Body of pancreas (tissue), 4 donors: ENCODE data around the gene SORCS1. TPM values are rescaled to one million over a fixed set of nuclear protein-coding genes. Genes with fewer than 3 reads are reported as not detected.

Experiments
- ATAC-seq: fragments of 150-250 bp; one replicate; pipeline ENCODE4 v1.9.1; 2016
- DNase-seq, 4 donors: peaks; one replicate each; pipeline ENCODE4 v3.0.0-alpha.2; 2019
- H3K27ac ChIP-seq, 4 donors: fragments of 200-600 bp; sonication (generic); 1 replicate in 3 of 4; 2 replicates in 1 of 4; pipeline versions ENCODE4 v1.5.1 to v1.6.1; 2016 to 2019; ENCODE audit warnings: mild to moderate bottlenecking in 1 of 4, mixed read lengths in 1 of 4, moderate library complexity in 1 of 4
- H3K27me3 ChIP-seq, 2 donors: fragments of 200-600 bp; sonication (generic); one replicate each; pipeline ENCODE4 v1.6.0; 2016; ENCODE audit warnings: mild to moderate bottlenecking in 1 of 2
- H3K36me3 ChIP-seq, 2 donors: fragments of 200-600 bp; sonication (generic); replicated peaks in 1 of 2; 2 replicates each; pipeline ENCODE4 v1.5.1; 2016; ENCODE audit warnings: low read depth in 2 of 2; ENCODE audit not compliant: insufficient read depth in 1 of 2
- H3K4me1 ChIP-seq: fragments of 200-600 bp; sonication (generic); one replicate; pipeline ENCODE4 v1.6.0; 2016
- H3K4me3 ChIP-seq, 2 donors: fragments of 200-600 bp; sonication (generic); 1 replicate in 1 of 2; 2 replicates in 1 of 2; pipeline ENCODE4 v1.5.1; 2016 to 2019
- H3K9me3 ChIP-seq, 3 donors: fragments of 200-600 bp; sonication (generic); 1 replicate in 2 of 3; 2 replicates in 1 of 3; pipeline ENCODE4 v1.5.1; 2016
- CTCF ChIP-seq, 7 experiments: fragments of 450-650 bp in 4 of 7; fragments of 200-600 bp in 3 of 7; sonication (generic) in 3 of 7; IDR thresholded peaks; one replicate each; pipeline ENCODE4 v1.5.1; 2016 to 2019; ENCODE audit warnings: antibody characterized with exemption in 7 of 7
- POLR2A ChIP-seq, 3 donors: fragments of 450-650 bp; IDR thresholded peaks; one replicate each; pipeline ENCODE4 v1.6.1; 2016; ENCODE audit warnings: antibody characterized with exemption in 3 of 3, mild to moderate bottlenecking in 2 of 3
- WGBS, 2 donors: methylation state at CpG; one replicate each; pipeline ENCODE4 v1.1.5; 2017; 5-methylcytosine and 5-hydroxymethylcytosine counted together
- intact Hi-C: fragments of 100-400 bp; cut with DNase I; formaldehyde crosslinking; loops from one replicate; pipeline ENCODE4 v1.15.1; 2023
- total RNA-seq, 2 donors: library from RNA; depleted of rRNA; stranded (reverse); fragments of >200 nt; gene quantifications; one replicate each; pipeline ENCODE4 v1.1.0, GENCODE V29; 2016

The SORCS1 gene
- total RNA-seq, 2 donors from 2014 or later = 1.3 to 6.0 TPM

DNA sequence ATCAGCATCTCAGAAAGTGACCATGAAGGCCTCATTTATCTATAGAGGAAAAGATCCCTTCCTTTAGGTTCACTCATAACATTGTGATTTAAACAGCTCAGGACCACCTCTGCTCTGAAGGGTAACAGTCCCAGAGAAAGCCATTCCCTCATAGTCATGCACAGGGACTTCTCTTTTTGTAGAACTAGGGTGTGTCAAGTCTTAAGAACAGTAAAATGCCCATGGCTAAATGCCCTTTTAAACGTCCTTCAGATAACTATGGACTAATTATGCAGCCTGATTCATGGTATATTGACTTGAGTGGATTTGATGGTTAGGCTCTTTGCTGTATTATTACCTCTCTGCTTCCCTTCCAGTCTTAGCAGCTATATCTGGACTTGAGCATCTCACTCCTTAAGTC, 337.8 kb downstream of the SORCS1 start:
- Histone ChIP-seq H3K27ac (no peak overlapping the region), H3K36me3 (no peaks in the 10 kb centered on the region), H3K9me3 (no peaks in the 10 kb centered on the region), H3K27me3 (no peaks in the 10 kb centered on the region), H3K4me1 (no peaks in the 10 kb centered on the region), H3K4me3 (no peak overlapping the region)
- WGBS, 2 donors = 6 to 13% methylated on average over 1 of the region's 1 CpG
- intact Hi-C loops = no loop called here
- TF ChIP-seq CTCF (IDR thresholded peaks at IDR 0.05) (no peak), POLR2A (IDR thresholded peaks at IDR 0.05) (no peak)
- no peak for ATAC-seq
- no peak for DNase-seq

DNA sequence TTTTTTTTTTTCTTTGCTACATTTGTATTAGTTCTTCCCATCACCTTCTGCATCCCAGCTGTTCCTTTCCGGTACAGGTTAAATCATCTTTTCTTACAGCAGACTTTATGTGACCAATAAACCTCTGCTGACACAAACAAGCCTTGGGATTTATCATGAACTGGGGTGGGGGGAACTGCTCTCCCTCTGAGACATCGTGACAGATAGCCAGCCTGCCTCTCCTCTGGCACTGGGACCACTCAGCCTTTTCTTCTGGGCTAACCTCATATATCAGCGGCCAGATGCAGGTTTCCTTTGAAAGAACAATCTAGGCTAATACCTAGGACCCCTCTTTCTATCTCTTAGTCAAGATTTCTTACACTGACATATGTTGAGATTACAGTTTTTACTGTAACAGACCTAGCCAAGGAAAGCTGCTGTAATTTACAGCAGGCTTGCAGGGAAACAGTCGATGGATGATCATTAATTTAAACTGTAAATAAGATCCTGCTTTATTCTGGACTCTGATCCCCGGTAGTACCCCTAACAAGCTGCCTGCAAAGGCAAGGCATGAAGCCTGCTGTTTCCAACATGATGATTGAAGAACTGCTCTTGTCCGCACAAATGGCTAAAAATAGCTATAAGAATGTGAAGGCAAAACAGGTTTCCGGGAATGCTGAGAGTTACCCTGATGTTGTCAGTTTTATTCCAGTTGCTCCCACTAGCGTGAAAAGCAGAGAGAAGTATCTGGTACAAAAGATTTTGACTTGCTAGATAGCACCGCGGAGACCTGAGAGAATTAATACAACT, 338.7 kb downstream of the SORCS1 start:
- 30 to 37% methylated on average over 10 of the region's 10 CpGs for WGBS, 2 donors
- Histone ChIP-seq H3K27me3 (no peaks in the 10 kb centered on the region), H3K36me3 (no peaks in the 10 kb centered on the region), H3K9me3 (no peaks in the 10 kb centered on the region), H3K27ac (no peak overlapping the region), H3K4me3 (no peak overlapping the region), H3K4me1 (no peaks in the 10 kb centered on the region)
- no peak for DNase-seq
- ATAC-seq = no peak
- intact Hi-C loops = no loop called here
- no peak for TF ChIP-seq POLR2A (IDR thresholded peaks at IDR 0.05)
- no peak for TF ChIP-seq CTCF (IDR thresholded peaks at IDR 0.05)

- 68 to 83% methylated on average over 3 of the region's 3 CpGs for WGBS, 2 donors
- DNase-seq = no peak
- Histone ChIP-seq H3K9me3 (no peaks in the 10 kb centered on the region), H3K36me3 (no peaks in the 10 kb centered on the region), H3K27me3 (no peaks in the 10 kb centered on the region), H3K27ac (no peak overlapping the region), H3K4me3 (no peak overlapping the region), H3K4me1 (no peaks in the 10 kb centered on the region)
- ATAC-seq = no peak
- TF ChIP-seq CTCF (IDR thresholded peaks at IDR 0.05) = no peak
- TF ChIP-seq POLR2A (IDR thresholded peaks at IDR 0.05) = no peak
- intact Hi-C loops = no loop called here
These were observed 343.9 kb downstream of the SORCS1 start for GRCh38 chr10:106820579-106820978.

GRCh38 chr10:106819490-106819889, 345.0 kb downstream of the SORCS1 start:
- ATAC-seq (no peak), DNase-seq (no peak)
- Histone ChIP-seq H3K4me1 (no peaks in the 10 kb centered on the region), H3K4me3 (no peak overlapping the region), H3K27ac (no peak overlapping the region), H3K9me3 (no peaks in the 10 kb centered on the region), H3K36me3 (no peaks in the 10 kb centered on the region), H3K27me3 (no peaks in the 10 kb centered on the region)
- no peak for TF ChIP-seq POLR2A (IDR thresholded peaks at IDR 0.05)
- no peak for TF ChIP-seq CTCF (IDR thresholded peaks at IDR 0.05)
- WGBS, 2 donors = 57 to 64% methylated on average over 4 of the region's 4 CpGs
- intact Hi-C loops = no loop called here
